SK-N-SH (cell line): ENCODE results near the gene EIF3F. TPM values are rescaled to one million over a fixed set of nuclear protein-coding genes. Genes with fewer than 3 reads are reported as not detected.

Experiments used
- CTCF ChIA-PET: fragments of 300-600, 350-600 bp; formaldehyde crosslinking; extraction: SDS; loops from one replicate; lab custom pipeline; 2021; lab: Yijun Ruan, JAX
- POLR2A ChIA-PET: fragments of 350-600 bp; sonication (Branson Sonifier 250); formaldehyde crosslinking; extraction: SDS; loops from one replicate; lab custom pipeline; 2020; ENCODE audit warnings: antibody characterized with exemption, inconsistent platforms; lab: Yijun Ruan, JAX
- DNase-seq: peaks from one replicate; pipeline ENCODE4 v3.0.0; 2012
- H2AFZ ChIP-seq: fragments of 200-600 bp; sonication (generic); 2 replicates; pipeline ENCODE4 v1.8.1; 2016; ENCODE audit warnings: antibody characterized with exemption, mild to moderate bottlenecking, low read depth
- H3F3A ChIP-seq: fragments of 200-600 bp; sonication (generic); replicated peaks from 2 replicates; pipeline ENCODE3; 2016; ENCODE audit warnings: antibody characterized with exemption, mild to moderate bottlenecking; ENCODE audit not compliant: insufficient read depth
- H3K27ac ChIP-seq, 2 experiments: fragments of 200-500 bp in 1 of 2; fragments of 200-600 bp in 1 of 2; sonication (Bioruptor generic) in 1 of 2; sonication (generic), shearing (Covaris generic) in 1 of 2; 2 replicates each; pipeline versions ENCODE4 v1.5.1 to v1.6.1; 2014 to 2016; ENCODE audit warnings: low read depth in 2 of 2, inconsistent platforms in 1 of 2, low read length in 1 of 2, mild to moderate bottlenecking in 1 of 2, mixed read lengths in 1 of 2
- H3K27me3 ChIP-seq: fragments of 200-600 bp; sonication (generic), shearing (Covaris generic); 2 replicates; pipeline ENCODE4 v1.6.1; 2016; ENCODE audit warnings: mixed run types; ENCODE audit not compliant: insufficient read depth
- H3K36me3 ChIP-seq, 2 experiments: fragments of 200-500 bp in 1 of 2; fragments of 200-600 bp in 1 of 2; sonication (Bioruptor generic) in 1 of 2; sonication (generic) in 1 of 2; replicated peaks in 1 of 2; 2 replicates each; pipeline versions ENCODE3 to v1.5.1; 2014 to 2016; ENCODE audit warnings: low read length in 1 of 2, mild to moderate bottlenecking in 1 of 2; ENCODE audit not compliant: insufficient read depth in 2 of 2, control insufficient read depth in 1 of 2
- H3K4me1 ChIP-seq, 2 experiments: fragments of 200-500 bp in 1 of 2; fragments of 200-600 bp in 1 of 2; sonication (Bioruptor generic) in 1 of 2; sonication (generic), shearing (Covaris generic) in 1 of 2; 2 replicates each; pipeline versions ENCODE4 v1.5.1 to v1.6.1; 2014 to 2016; ENCODE audit warnings: low read depth in 1 of 2, low read length in 1 of 2, mixed run types in 1 of 2; ENCODE audit not compliant: insufficient read depth in 2 of 2, control insufficient read depth in 1 of 2
- H3K4me2 ChIP-seq: fragments of 200-600 bp; sonication (generic), shearing (Covaris generic); 2 replicates; pipeline ENCODE4 v1.6.1; 2017; ENCODE audit warnings: mixed run types
- H3K4me3 ChIP-seq, 2 experiments: fragments of 200-500 bp in 1 of 2; fragments of 200-600 bp in 1 of 2; sonication (Bioruptor generic) in 1 of 2; sonication (generic), shearing (Covaris generic) in 1 of 2; 2 replicates each; pipeline versions ENCODE4 v1.5.1 to v1.8.1; 2014 to 2016; ENCODE audit warnings: low read depth in 2 of 2, inconsistent platforms in 1 of 2, low read length in 1 of 2, mild to moderate bottlenecking in 1 of 2, mixed read lengths in 1 of 2, moderate library complexity in 1 of 2
- H3K79me2 ChIP-seq: fragments of 200-600 bp; sonication (generic); 2 replicates; pipeline ENCODE4 v1.8.1; 2017; ENCODE audit warnings: mild to moderate bottlenecking; ENCODE audit not compliant: insufficient read depth
- H3K9ac ChIP-seq: fragments of 200-600 bp; sonication (generic); 2 replicates; pipeline ENCODE4 v1.6.1; 2017; ENCODE audit warnings: mixed run types
- H3K9me2 ChIP-seq: fragments of 200-600 bp; sonication (generic); 2 replicates; pipeline ENCODE4 v1.6.1; 2017; ENCODE audit warnings: mixed run types
- H3K9me3 ChIP-seq: fragments of 200-600 bp; sonication (generic); 2 replicates; pipeline ENCODE4 v1.6.1; 2017; ENCODE audit warnings: mixed run types, mild to moderate bottlenecking, moderate library complexity
- H4K20me1 ChIP-seq: fragments of 200-600 bp; sonication (generic); 2 replicates; pipeline ENCODE4 v1.6.1; 2017; ENCODE audit warnings: mild to moderate bottlenecking, mixed run types; ENCODE audit not compliant: insufficient read depth
- CHD2 ChIP-seq: fragments of 150-350 bp; IDR thresholded peaks from 2 replicates; pipeline ENCODE4 v1.6.1; 2018; ENCODE audit warnings: low read length; ENCODE audit not compliant: partially characterized antibody
- ELF1 ChIP-seq: IDR thresholded peaks from 2 replicates; pipeline ENCODE4 v1.4.0; 2012
- FOSL2 ChIP-seq: IDR thresholded peaks from 2 replicates; pipeline ENCODE4 v1.4.0; 2012; ENCODE audit warnings: low read depth, mild to moderate bottlenecking, moderate library complexity, borderline replicate concordance
- GABPA ChIP-seq: IDR thresholded peaks from 2 replicates; pipeline ENCODE4 v1.4.0; 2012; ENCODE audit warnings: low read depth, mild to moderate bottlenecking
- GATA2 ChIP-seq: sonication (generic); formaldehyde crosslinking; IDR thresholded peaks from 2 replicates; pipeline ENCODE4 v1.5.0; 2020; ENCODE audit warnings: mild to moderate bottlenecking, missing genetic modification reagents
- JUND ChIP-seq: IDR thresholded peaks from 2 replicates; pipeline ENCODE4 v1.4.0; 2012
- MEF2A ChIP-seq: IDR thresholded peaks from 2 replicates; pipeline ENCODE4 v1.4.0; 2012; ENCODE audit warnings: low read depth, borderline replicate concordance
- MXI1 ChIP-seq: IDR thresholded peaks from 2 replicates; pipeline ENCODE4 v1.6.1; 2012; ENCODE audit warnings: mild to moderate bottlenecking, low read depth, low read length, improper control_type of control experiment
- NFIC ChIP-seq: IDR thresholded peaks from 2 replicates; pipeline ENCODE4 v1.4.0; 2012; ENCODE audit warnings: borderline replicate concordance
- NRF1 ChIP-seq: IDR thresholded peaks from 2 replicates; pipeline ENCODE4 v1.6.1; 2012; ENCODE audit warnings: low read depth, mild to moderate bottlenecking, low read length
- RAD21 ChIP-seq: IDR thresholded peaks from 2 replicates; pipeline ENCODE4 v1.6.1; 2012; ENCODE audit warnings: mild to moderate bottlenecking, low read length
- RCOR1 ChIP-seq: fragments of 150-350 bp; IDR thresholded peaks from 2 replicates; pipeline ENCODE4 v1.6.1; 2017; ENCODE audit warnings: antibody characterized with exemption, low read length
- RXRA ChIP-seq: IDR thresholded peaks from 2 replicates; pipeline ENCODE4 v1.4.0; 2012; ENCODE audit warnings: low read depth, mild to moderate bottlenecking, borderline replicate concordance
- SIN3A ChIP-seq: IDR thresholded peaks from 2 replicates; pipeline ENCODE4 v1.6.1; 2012; ENCODE audit warnings: low read depth, mild to moderate bottlenecking, low read length, moderate library complexity, borderline replicate concordance
- TCF12 ChIP-seq: IDR thresholded peaks from 2 replicates; pipeline ENCODE4 v1.4.0; 2012
- WGBS: methylation state at CpG from one replicate; pipeline ENCODE4 v1.1.6; 2017; ENCODE audit warnings: low lambda C conversion rate; 5-methylcytosine and 5-hydroxymethylcytosine counted together
- polyA plus RNA-seq, 3 experiments: library from polyadenylated mRNA; depleted of rRNA; stranded (reverse); fragments of >200 nt; gene quantifications; 2 replicates each; pipeline ENCODE4 v1.2.3, GENCODE V29; 2012
- TF ChIP-seq, protein P1 (sequence below): IDR thresholded peaks from 2 replicates; pipeline ENCODE4; 2012

Gene EIF3F
- polyA plus RNA-seq, 1 of the 3 experiments (the other 2 are of a cell fraction) = 341 TPM

DNA sequence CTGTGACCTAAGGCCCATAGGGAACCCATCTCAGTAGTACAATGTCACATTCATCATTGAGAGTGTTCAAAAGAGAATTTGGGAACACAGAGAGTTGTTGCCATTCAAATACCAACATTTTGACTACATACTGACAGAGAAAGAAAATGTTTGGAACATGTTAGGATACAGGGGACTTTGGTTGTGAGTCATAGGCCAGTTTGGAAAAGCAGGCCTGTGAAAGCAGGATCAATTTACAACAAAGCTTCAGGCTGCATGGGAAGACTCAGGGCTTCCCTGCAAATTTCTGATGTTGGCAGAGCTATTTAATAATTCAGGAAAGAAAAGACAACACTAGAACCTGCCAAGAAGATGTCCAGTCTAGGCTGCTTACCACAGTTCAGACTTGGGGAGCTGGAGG is 22.3 kb upstream of the EIF3F start:
- POLR2A ChIA-PET = no interaction called here
- CTCF ChIA-PET = interaction anchor here (4.7 kb wide), 1 partner anchor 22 kb away, joined by 14 read pairs; the partner anchor contains the start of gene EIF3F
- Histone ChIP-seq H3K9me3 (no peaks in the 10 kb centered on the region), H3K36me3 (no peaks in the 10 kb centered on the region), H3K27ac (peak overlapping the region in 1 of 2 experiments; percentile 62; a peak in 2 of 4 replicates), H3K9ac (peak overlapping the region; percentile 36), H3K79me2 (no peaks in the 10 kb centered on the region), H3K9me2 (no peaks in the 10 kb centered on the region), H2AFZ (peak overlapping the region; percentile 79), H3K4me2 (peak overlapping the region; percentile 54), H4K20me1 (no peaks in the 10 kb centered on the region), H3K4me3 (no peak overlapping the region), H3F3A (no peaks in the 10 kb centered on the region), H3K27me3 (no peaks in the 10 kb centered on the region), H3K4me1 (peaks cover 0 to 12% of the 10 kb centered on the region in 2 experiments; a peak in 1 of 4 replicates)
- no peak for DNase-seq
- TF ChIP-seq MEF2A (no peak), JUND (peak; percentile 61; the same call in 1 of the 2 replicates), ELF1 (no peak), NRF1 (no peak), FOSL2 (peak; percentile 63; the same call in 1 of the 2 replicates), NFIC (peak; percentile 4; the same call in 1 of the 2 replicates), GABPA (no peak), CHD2 (no peak), TCF12 (peak; percentile 59)
- TF ChIP-seq, protein P1, sequence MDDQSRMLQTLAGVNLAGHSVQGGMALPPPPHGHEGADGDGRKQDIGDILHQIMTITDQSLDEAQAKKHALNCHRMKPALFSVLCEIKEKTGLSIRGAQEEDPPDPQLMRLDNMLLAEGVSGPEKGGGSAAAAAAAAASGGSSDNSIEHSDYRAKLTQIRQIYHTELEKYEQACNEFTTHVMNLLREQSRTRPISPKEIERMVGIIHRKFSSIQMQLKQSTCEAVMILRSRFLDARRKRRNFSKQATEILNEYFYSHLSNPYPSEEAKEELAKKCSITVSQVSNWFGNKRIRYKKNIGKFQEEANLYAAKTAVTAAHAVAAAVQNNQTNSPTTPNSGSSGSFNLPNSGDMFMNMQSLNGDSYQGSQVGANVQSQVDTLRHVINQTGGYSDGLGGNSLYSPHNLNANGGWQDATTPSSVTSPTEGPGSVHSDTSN = peak; percentile 45; the same call in 1 of the 2 replicates

DNA sequence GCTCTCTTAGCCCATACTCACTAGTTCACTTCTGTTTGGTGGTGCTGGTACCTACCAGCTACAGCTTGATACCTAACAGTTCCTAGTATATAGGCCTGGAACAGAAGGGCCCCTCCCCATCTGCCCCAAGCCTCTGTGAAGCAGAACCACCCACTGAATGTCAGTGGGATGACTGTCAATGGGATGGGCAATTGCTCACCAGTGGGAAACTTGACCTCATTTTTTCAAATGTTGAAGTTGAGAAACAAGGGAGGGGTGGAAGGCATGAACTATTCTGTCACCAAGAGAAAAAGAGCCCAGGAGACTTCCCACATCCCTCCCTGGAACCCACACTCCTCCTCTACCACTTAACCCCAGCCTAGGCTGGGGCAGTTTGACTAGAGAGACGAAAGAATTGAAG is 21.8 kb upstream of the EIF3F start, which contains the start of gene NLRP10:
Gene NLRP10, minus strand, starts transcription at position 62 of the 400 bp plus-strand sequence. CDS start 1,952 bp downstream, outside the sequence.
- CTCF ChIA-PET = interaction anchor here (4.7 kb wide), 1 partner anchor 21 kb away, joined by 14 read pairs; the partner anchor contains the start of gene EIF3F
- DNase-seq = no peak
- no peaks in the 10 kb centered on the region for H3F3A ChIP-seq
- H3K4me3 ChIP-seq = no peak within 1 kb of the TSS
- H3K79me2 ChIP-seq = no peaks in the 10 kb centered on the region
- peak within 1 kb of the TSS; percentile 36 for H3K9ac ChIP-seq
- no peaks in the 10 kb centered on the region for H3K36me3 ChIP-seq
- peak within 1 kb of the TSS; percentile 54 for H3K4me2 ChIP-seq
- H3K4me1 ChIP-seq = peaks cover 0 to 12% of the 10 kb centered on the region in 2 experiments; a peak in 1 of 4 replicates
- TF ChIP-seq MEF2A (no peak), MXI1 (no peak), NRF1 (no peak), RXRA (no peak), FOSL2 (peak; percentile 25; the same call in 1 of the 2 replicates), GATA2 (no peak), RCOR1 (no peak), RAD21 (no peak), SIN3A (no peak)
- TF ChIP-seq, protein P1 = 0 out of 2 replicates have a peak, but pooled peaks have one; percentile 17
- TF ChIP-seq, all 33 proteins: peak for 2
- peak within 1 kb of the TSS in 1 of 2 experiments; percentile 62; a peak in 2 of 4 replicates for H3K27ac ChIP-seq
- H2AFZ ChIP-seq = peak within 1 kb of the TSS; percentile 79
- H3K27me3 ChIP-seq = no peaks in the 10 kb centered on the region
- no peaks in the 10 kb centered on the region for H3K9me2 ChIP-seq
- 60% methylated on average over 1 of the region's 1 CpG for WGBS
- POLR2A ChIA-PET = no interaction called here
- H4K20me1 ChIP-seq = no peaks in the 10 kb centered on the region
- H3K9me3 ChIP-seq = no peaks in the 10 kb centered on the region
